ENCODE results near the gene DSCAML1. TPM values are rescaled to one million over a fixed set of nuclear protein-coding genes. Genes with fewer than 3 reads are reported as not detected.
A peak's percentile ranks its signal among the peaks of the same experiment; 100 is the strongest.

DSCAML1 gene
- total and polyA plus RNA-seq, 4 donors = 0.18 to 1.5 (median 1.1) TPM

DNA sequence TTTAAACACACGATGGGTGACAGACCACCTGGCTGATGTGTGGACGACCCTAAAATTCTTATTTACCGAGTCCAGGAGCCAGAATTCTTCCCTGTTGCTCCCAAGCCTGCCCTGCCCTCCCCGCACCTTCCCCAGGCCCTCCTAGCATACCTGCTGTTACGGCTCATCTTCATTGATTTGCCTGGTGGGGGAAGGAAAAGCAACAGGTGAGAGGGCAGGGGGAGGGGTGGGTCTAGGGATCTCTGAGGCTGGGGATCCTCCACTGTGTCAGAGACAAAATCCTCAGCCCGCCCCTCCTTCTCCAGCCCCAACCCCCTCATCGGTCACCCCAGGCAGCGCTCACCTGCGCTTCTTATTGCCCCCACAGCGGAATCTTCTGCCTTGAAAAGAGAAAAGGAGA is 23.5 kb upstream of the DSCAML1 start:
- Histone ChIP-seq H3K9me3 (ENCODE audit: control insufficient read depth in 4 of 4, insufficient read depth in 3 of 4, low read length in 3 of 4) (no peaks in the 10 kb centered on the region), H3K27me3 (ENCODE audit: control insufficient read depth in 3 of 3, insufficient read depth in 3 of 3, low read length in 2 of 3) (no peaks in the 10 kb centered on the region), H3K4me3 (no peak overlapping the region), H3K9ac (ENCODE audit: insufficient read depth in 1 of 2, low read length in 2 of 2) (no peak overlapping the region), H3K27ac (ENCODE audit: low read depth in 1 of 2, low read length in 1 of 2) (no peak overlapping the region), H3K36me3 (ENCODE audit: control insufficient read depth in 4 of 4, insufficient read depth in 4 of 4, low read length in 4 of 4) (no peaks in the 10 kb centered on the region), H3K4me1 (ENCODE audit: control insufficient read depth in 5 of 5, insufficient read depth in 5 of 5, low read length in 5 of 5) (peaks cover 0 to 58% (median 35%) of the 10 kb centered on the region in 5 donors)
- WGBS, 2 donors = 94 to 96% methylated on average over 10 of the region's 10 CpGs
- DNase-seq (no peak), ATAC-seq (ENCODE audit: insufficient read depth, low FRiP score) (no peak)
- TF ChIP-seq CTCF (IDR thresholded peaks at IDR 0.05; ENCODE audit: control extremely low read depth, extremely low read depth) = no peak

GRCh38 chr11:117820071-117820470 is 23.1 kb upstream of the DSCAML1 start:
- no peak overlapping the region for H3K4me3 ChIP-seq
- WGBS, 2 donors = 76 to 87% methylated on average over 11 of the region's 11 CpGs
- H3K27ac ChIP-seq (ENCODE audit: low read depth in 1 of 2, low read length in 1 of 2) = peak overlapping the region in 1 of 2 donors; percentile 9
- ATAC-seq (ENCODE audit: insufficient read depth, low FRiP score) = no peak
- DNase-seq = no peak
- no peaks in the 10 kb centered on the region for H3K27me3 ChIP-seq (ENCODE audit: control insufficient read depth in 3 of 3, insufficient read depth in 3 of 3, low read length in 2 of 3)
- no peak for TF ChIP-seq CTCF (IDR thresholded peaks at IDR 0.05; ENCODE audit: control extremely low read depth, extremely low read depth)
- H3K36me3 ChIP-seq (ENCODE audit: control insufficient read depth in 4 of 4, insufficient read depth in 4 of 4, low read length in 4 of 4) = no peaks in the 10 kb centered on the region
- no peaks in the 10 kb centered on the region for H3K9me3 ChIP-seq (ENCODE audit: control insufficient read depth in 4 of 4, insufficient read depth in 3 of 4, low read length in 3 of 4)
- peaks cover 0 to 58% (median 31%) of the 10 kb centered on the region in 5 donors for H3K4me1 ChIP-seq (ENCODE audit: control insufficient read depth in 5 of 5, insufficient read depth in 5 of 5, low read length in 5 of 5)
- H3K9ac ChIP-seq (ENCODE audit: insufficient read depth in 1 of 2, low read length in 2 of 2) = no peak overlapping the region

GRCh38 chr11:117819096-117820040 is 22.4 kb upstream of the DSCAML1 start:
- Histone ChIP-seq H3K9me3 (ENCODE audit: control insufficient read depth in 4 of 4, insufficient read depth in 3 of 4, low read length in 3 of 4) (no peaks in the 10 kb centered on the region), H3K27ac (ENCODE audit: low read depth in 1 of 2, low read length in 1 of 2) (peak overlapping the region in 1 of 2 donors; percentile 9), H3K9ac (ENCODE audit: insufficient read depth in 1 of 2, low read length in 2 of 2) (no peak overlapping the region), H3K27me3 (ENCODE audit: control insufficient read depth in 3 of 3, insufficient read depth in 3 of 3, low read length in 2 of 3) (no peaks in the 10 kb centered on the region), H3K4me1 (ENCODE audit: control insufficient read depth in 5 of 5, insufficient read depth in 5 of 5, low read length in 5 of 5) (peaks cover 0 to 58% (median 32%) of the 10 kb centered on the region in 5 donors), H3K36me3 (ENCODE audit: control insufficient read depth in 4 of 4, insufficient read depth in 4 of 4, low read length in 4 of 4) (no peaks in the 10 kb centered on the region), H3K4me3 (no peak overlapping the region)
- DNase-seq (peak; percentile 88 to 93 (median 93)), ATAC-seq (ENCODE audit: insufficient read depth, low FRiP score) (no peak)
- TF ChIP-seq CTCF (IDR thresholded peaks at IDR 0.05; ENCODE audit: control extremely low read depth, extremely low read depth) = peak; percentile 16
- WGBS, 2 donors = 72 to 73% methylated on average over 10 of the region's 10 CpGs
